OCI-LY7 (cell line): ENCODE results near the gene GALNT10. TPM values are rescaled to one million over a fixed set of nuclear protein-coding genes. Genes with fewer than 3 reads are reported as not detected.

ENCODE experiments used
- Bru-seq: library from RNA; stranded (reverse); fragments of 400-500 nt; gene quantifications from one replicate; lab custom pipeline; 2021; lab: Mats Ljungman, UMichigan
- BruChase-seq, 2 experiments: library from RNA; stranded (reverse); fragments of 400-500 nt; gene quantifications; one replicate each; lab custom pipeline; 2021; lab: Mats Ljungman, UMichigan
- BruUV-seq: library from RNA; stranded (reverse); fragments of 400-500 nt; replicated peaks from 2 replicates; lab custom pipeline; 2021; lab: Mats Ljungman, UMichigan
- CTCF ChIA-PET: fragments of 300-600 bp; sonication (Branson Sonifier 250); formaldehyde crosslinking; loops from one replicate; lab custom pipeline; 2022; ENCODE audit warnings: antibody characterized with exemption; ENCODE audit not compliant: unreplicated experiment; lab: Charles Lee
- POLR2A ChIA-PET: fragments of 300-600 bp; sonication (Branson Sonifier 250); formaldehyde crosslinking; loops from one replicate; lab custom pipeline; 2022; ENCODE audit warnings: antibody characterized with exemption; lab: Charles Lee
- DNase-seq: peaks from one replicate; pipeline ENCODE4 v3.0.0-alpha.2; 2015; ENCODE audit warnings: low spot score
- H2AFZ ChIP-seq: fragments of 200-600 bp; sonication (generic), shearing (Covaris generic); 2 replicates; pipeline ENCODE4 v1.6.1; 2014; ENCODE audit warnings: mild to moderate bottlenecking, antibody characterized with exemption, low read length, moderate library complexity
- H3K27ac ChIP-seq: fragments of 200-600 bp; sonication (generic); 2 replicates; pipeline ENCODE4 v1.5.1; 2014; ENCODE audit warnings: mixed run types, low read depth, mild to moderate bottlenecking, moderate library complexity, low read length, inconsistent platforms; ENCODE audit not compliant: poor library complexity, severe bottlenecking
- H3K36me3 ChIP-seq: fragments of 200-600 bp; sonication (generic); 2 replicates; pipeline ENCODE4 v1.6.1; 2014; ENCODE audit warnings: mild to moderate bottlenecking, antibody characterized with exemption, low read length, moderate library complexity, mixed read lengths; ENCODE audit not compliant: insufficient read depth
- H3K4me1 ChIP-seq: fragments of 200-600 bp; sonication (generic); 2 replicates; pipeline ENCODE4 v1.5.1; 2014; ENCODE audit warnings: mild to moderate bottlenecking, low read length; ENCODE audit not compliant: insufficient read depth, poor library complexity, severe bottlenecking
- H3K4me2 ChIP-seq: fragments of 200-600 bp; sonication (generic); 2 replicates; pipeline ENCODE4 v1.6.1; 2014; ENCODE audit warnings: mild to moderate bottlenecking, low read length
- H3K4me3 ChIP-seq: fragments of 200-600 bp; sonication (generic); 2 replicates; pipeline ENCODE4 v1.5.1; 2014; ENCODE audit warnings: mild to moderate bottlenecking, low read depth, low read length; ENCODE audit not compliant: poor library complexity, severe bottlenecking
- H3K79me2 ChIP-seq: fragments of 200-600 bp; sonication (generic); 2 replicates; pipeline ENCODE4 v1.6.1; 2016; ENCODE audit warnings: low read depth, mild to moderate bottlenecking, low read length, moderate library complexity, mixed read lengths; ENCODE audit not compliant: insufficient read depth
- H3K9me2 ChIP-seq: fragments of 200-600 bp; sonication (generic); 2 replicates; pipeline ENCODE4 v1.6.1; 2016; ENCODE audit warnings: mild to moderate bottlenecking, low read length, mixed read lengths; ENCODE audit not compliant: insufficient read depth
- H3K9me3 ChIP-seq: fragments of 200-600 bp; sonication (generic); 2 replicates; pipeline ENCODE4 v1.6.1; 2014; ENCODE audit warnings: mild to moderate bottlenecking, mixed run types, low read length, mixed read lengths
- H4K20me1 ChIP-seq: fragments of 200-600 bp; sonication (generic); 2 replicates; pipeline ENCODE4 v1.6.1; 2014; ENCODE audit warnings: mild to moderate bottlenecking, antibody characterized with exemption, low read length, moderate library complexity, mixed read lengths; ENCODE audit not compliant: insufficient read depth
- CTCF ChIP-seq: fragments of 200-600 bp; sonication (generic); conservative IDR thresholded peaks from 2 replicates; pipeline ENCODE4 v1.5.1; 2014; ENCODE audit warnings: mild to moderate bottlenecking, antibody characterized with exemption, low read length, moderate library complexity, mixed read lengths
- EZH2phosphoT487 ChIP-seq: fragments of 200-600 bp; sonication (generic); IDR thresholded peaks from 2 replicates; pipeline ENCODE4 v1.6.1; 2018; ENCODE audit warnings: low read depth, borderline replicate concordance, mild to moderate bottlenecking, mixed run types, antibody characterized with exemption, low read length, moderate library complexity, mixed read lengths
- intact Hi-C: fragments of 100-400 bp; cut with micrococcal nuclease; formaldehyde crosslinking; loops from one replicate; pipeline ENCODE4 v1.10.0; 2022; ENCODE audit not compliant: unreplicated experiment
- long read RNA-seq: library from polyadenylated mRNA; stranded (forward); transcript quantifications from one replicate; pipeline ENCODE4 v2.0.0, GENCODE V29; 2022
- total RNA-seq, 2 experiments: library from RNA; depleted of rRNA in 1 of 2; stranded (reverse); fragments of >200 nt in 1 of 2; shearing (Covaris generic) in 1 of 2; gene quantifications; 2 replicates each; pipeline ENCODE4 v1.2.3, GENCODE V29; 2014 to 2022

Gene GALNT10
- total RNA-seq (2014; rRNA removed; shearing (Covaris generic)) (6.6 and 7.3 TPM in 2 replicates), total RNA-seq (2022) (16.3 and 20.6 TPM in 2 replicates), Bru-seq, nascent RNA (percentile 61 among the genes with signal in this experiment), BruChase-seq, experiment 1, labeled RNA remaining after a 6-hour chase (percentile 57 among the genes with signal in this experiment), BruChase-seq, experiment 2, labeled RNA remaining after a 2-hour chase (percentile 57 among the genes with signal in this experiment)
- long read RNA-seq, full-length matches to known transcripts, result 1 of 16 reads
- long read RNA-seq, partial matches to known transcripts, result 6 of 16 reads
- long read RNA-seq, other reads (novel, unspliced or antisense), result 9 of 16 reads

- Histone ChIP-seq H3K9me3 (no peaks in the 10 kb centered on the region), H3K36me3 (no peaks in the 10 kb centered on the region), H3K27ac (peak within 1 kb of the TSS; percentile 75), H2AFZ (peak within 1 kb of the TSS; percentile 83), H3K4me3 (peak within 1 kb of the TSS; percentile 95), H3K9me2 (no peaks in the 10 kb centered on the region), H3K4me2 (peak within 1 kb of the TSS; percentile 90), H3K79me2 (no peaks in the 10 kb centered on the region), H3K4me1 (peaks cover 25% of the 10 kb centered on the region), H4K20me1 (0 out of 2 replicates have a peak, but pooled peaks cover 8% of the 10 kb centered on the region)
- DNase-seq, result peak; percentile 86
- POLR2A ChIA-PET, result interaction anchor here (1.4 to 1.6 kb wide), 3 partner anchors 9 to 152 kb away, joined by 4 to 7 read pairs (median 5); partner anchors contain the start of genes FAM114A2 and MFAP3
- CTCF ChIA-PET, result interaction anchor here (0.6 to 0.7 kb wide), 2 partner anchors 655 to 1801 kb away, joined by 3 read pairs; no protein-coding TSS in a partner anchor
- intact Hi-C loops, result loop anchor here (1.0 to 5.0 kb wide), 3 partner anchors 217 to 668 kb away; partner anchors contain the start of genes CNOT8 and SAP30L
- BruUV-seq, result no TSS peak
- TF ChIP-seq EZH2phosphoT487 (no peak), CTCF (no peak; the same call in 1 of the 2 replicates)
Measured at GRCh38 chr5:154190595-154191304, at the start of gene GALNT10. Gene GALNT10, plus strand, starts transcription at chr5:154190733. Its CDS starts 134 bp downstream, at chr5:154190867.

GRCh38 chr5:154141745-154142221 is 48.8 kb upstream of the GALNT10 start:
- Histone ChIP-seq H3K9me2 (no peaks in the 10 kb centered on the region), H3K36me3 (no peaks in the 10 kb centered on the region), H3K4me3 (no peak overlapping the region), H2AFZ (no peak overlapping the region), H3K4me1 (no peaks in the 10 kb centered on the region), H4K20me1 (no peaks in the 10 kb centered on the region), H3K79me2 (no peaks in the 10 kb centered on the region), H3K9me3 (no peaks in the 10 kb centered on the region), H3K27ac (no peak overlapping the region), H3K4me2 (no peak overlapping the region)
- BruUV-seq, result no TSS peak
- intact Hi-C loops, result no loop called here
- TF ChIP-seq CTCF (no peak), EZH2phosphoT487 (no peak)
- ChIA-PET POLR2A (no interaction called here), CTCF (no interaction called here)
- DNase-seq, result no peak
